GM12872 (cell line): Measurements from ENCODE around the gene SLC40A1.

Experiments used
- TF ChIP-seq, protein P1 (sequence below): IDR thresholded peaks from 3 replicates; pipeline ENCODE4 v1.5.1; 2011; ENCODE audit warnings: low read depth, mild to moderate bottlenecking, low read length, moderate library complexity; ENCODE audit not compliant: insufficient read depth

Gene SLC40A1

DNA sequence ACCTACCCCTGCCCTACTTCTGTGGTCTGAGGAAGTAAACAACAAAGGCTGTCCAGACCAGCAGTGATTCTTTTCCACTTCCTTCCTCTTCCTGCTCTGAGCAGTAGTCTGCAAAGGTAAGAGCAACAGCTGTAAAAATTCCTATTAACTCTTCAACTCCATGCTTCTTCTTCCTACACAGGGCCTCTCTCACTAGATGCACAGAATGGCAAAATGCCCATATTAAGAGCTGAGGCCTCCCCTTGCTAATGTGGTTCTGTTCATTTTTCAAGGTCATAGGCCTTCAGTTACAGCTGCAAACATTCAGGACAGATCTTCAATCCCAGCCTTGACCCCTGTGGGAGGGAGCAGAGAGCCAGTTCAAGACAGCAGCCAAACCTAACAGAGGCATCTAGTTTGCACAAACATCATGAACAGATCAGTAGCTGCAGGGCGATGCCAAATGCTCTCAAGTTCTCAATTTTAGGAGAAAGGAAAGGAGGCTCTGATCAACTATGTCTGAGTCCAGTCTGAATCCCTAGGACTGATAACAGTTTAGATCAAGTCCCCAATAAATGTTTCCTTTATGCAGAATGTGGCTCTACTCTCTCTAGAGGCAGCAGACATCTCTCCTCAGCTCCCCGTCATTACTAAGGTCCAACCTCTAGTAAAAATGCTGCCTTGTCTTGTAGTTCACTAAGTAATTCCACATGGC lies 20.9 kb downstream of the SLC40A1 start:
- TF ChIP-seq, protein P1, sequence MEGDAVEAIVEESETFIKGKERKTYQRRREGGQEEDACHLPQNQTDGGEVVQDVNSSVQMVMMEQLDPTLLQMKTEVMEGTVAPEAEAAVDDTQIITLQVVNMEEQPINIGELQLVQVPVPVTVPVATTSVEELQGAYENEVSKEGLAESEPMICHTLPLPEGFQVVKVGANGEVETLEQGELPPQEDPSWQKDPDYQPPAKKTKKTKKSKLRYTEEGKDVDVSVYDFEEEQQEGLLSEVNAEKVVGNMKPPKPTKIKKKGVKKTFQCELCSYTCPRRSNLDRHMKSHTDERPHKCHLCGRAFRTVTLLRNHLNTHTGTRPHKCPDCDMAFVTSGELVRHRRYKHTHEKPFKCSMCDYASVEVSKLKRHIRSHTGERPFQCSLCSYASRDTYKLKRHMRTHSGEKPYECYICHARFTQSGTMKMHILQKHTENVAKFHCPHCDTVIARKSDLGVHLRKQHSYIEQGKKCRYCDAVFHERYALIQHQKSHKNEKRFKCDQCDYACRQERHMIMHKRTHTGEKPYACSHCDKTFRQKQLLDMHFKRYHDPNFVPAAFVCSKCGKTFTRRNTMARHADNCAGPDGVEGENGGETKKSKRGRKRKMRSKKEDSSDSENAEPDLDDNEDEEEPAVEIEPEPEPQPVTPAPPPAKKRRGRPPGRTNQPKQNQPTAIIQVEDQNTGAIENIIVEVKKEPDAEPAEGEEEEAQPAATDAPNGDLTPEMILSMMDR = no peak

DNA sequence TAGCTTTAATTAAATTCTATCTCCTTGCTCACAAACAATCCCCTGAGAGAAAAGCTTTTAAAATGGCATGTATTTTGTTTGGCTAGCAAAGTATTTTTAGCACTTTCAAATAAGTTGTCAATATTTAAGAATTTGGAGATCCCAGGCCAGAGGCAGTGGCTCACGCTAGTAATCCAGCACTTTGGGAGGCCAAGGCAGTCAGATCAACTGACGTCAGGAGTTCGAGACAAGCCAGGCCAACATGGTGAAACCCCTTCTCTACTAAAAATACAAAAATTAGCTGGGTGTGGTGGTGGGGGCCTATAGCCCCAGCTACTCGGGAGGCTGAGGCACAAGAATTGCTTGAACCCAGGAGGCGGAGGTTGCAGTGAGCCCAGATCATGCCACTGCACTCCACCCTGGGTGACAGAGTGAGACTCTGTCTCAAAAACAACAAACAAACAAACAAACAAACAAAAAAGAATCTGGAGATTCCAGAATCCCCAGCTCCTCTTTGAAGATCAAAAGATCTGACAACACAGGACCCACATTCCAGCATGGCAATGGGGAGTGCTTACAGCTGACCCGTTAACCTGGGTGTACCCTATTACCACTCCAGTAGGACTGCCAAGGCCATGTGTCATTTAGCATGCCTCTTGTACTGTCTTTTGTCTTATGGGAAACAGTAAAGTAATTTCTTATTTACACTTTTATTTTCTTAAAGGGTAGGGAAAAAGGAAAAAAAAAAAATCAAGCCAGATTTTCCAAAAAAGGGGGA lies 21.9 kb downstream of the SLC40A1 start:
- TF ChIP-seq, protein P1 = no peak

DNA sequence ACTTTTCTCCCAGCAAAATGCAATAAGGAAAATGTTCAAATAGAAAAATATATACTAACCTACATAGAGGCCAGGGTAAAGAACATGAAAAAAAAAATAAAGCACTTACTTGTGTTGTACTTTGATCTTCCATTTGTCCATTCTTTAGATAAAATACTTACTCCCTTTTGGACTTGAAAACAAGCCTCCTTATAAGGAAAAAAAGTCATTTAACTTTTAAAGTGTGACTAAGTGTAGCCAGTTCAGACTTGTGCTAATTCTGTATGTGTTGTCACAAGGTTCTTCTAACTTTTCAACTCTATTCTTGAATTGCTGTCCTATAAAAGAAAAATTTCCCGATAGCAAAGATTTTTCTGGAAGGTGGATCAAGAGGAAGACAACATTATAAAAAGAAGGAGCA lies 23.2 kb downstream of the SLC40A1 start:
- TF ChIP-seq, protein P1 = no peak

DNA sequence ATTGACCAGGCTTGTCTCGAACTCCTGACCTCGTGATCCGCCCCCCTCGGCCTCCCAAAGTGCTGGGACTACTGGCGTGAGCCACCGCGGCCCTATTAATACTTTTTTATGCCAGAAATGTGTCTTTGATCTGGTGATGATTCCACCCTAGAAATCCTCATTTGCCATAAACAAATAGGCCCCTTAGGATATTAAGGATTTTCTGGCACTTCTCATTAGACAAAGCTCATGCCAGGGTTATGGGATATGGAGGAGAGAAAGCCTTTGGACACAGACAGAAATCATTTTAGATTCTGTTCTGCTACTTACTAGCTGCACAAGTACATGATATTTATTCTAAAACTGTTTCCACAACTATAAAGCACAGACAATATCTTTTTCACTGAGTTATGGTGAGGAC lies 24.1 kb downstream of the SLC40A1 start:
- TF ChIP-seq, protein P1 = no peak

DNA sequence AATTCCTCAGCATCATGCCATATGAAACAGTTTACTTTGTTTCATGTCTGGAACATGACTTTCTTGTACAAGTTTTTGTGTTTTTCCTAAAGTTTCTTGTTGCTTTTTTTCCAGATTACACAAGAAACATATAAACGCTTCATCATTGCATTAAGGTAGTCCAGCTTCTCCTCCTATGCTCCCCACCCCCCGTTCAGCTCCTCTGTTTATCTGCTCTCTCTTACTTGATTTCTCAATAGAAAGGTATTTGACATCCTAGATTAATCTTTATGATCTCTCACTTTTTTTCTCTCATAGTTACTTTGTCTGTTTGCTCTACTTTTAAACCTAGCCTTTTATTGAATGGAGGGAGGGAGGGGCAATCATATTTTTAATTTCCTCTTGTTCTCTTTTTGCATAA lies 25.4 kb downstream of the SLC40A1 start:
- TF ChIP-seq, protein P1 = no peak

DNA sequence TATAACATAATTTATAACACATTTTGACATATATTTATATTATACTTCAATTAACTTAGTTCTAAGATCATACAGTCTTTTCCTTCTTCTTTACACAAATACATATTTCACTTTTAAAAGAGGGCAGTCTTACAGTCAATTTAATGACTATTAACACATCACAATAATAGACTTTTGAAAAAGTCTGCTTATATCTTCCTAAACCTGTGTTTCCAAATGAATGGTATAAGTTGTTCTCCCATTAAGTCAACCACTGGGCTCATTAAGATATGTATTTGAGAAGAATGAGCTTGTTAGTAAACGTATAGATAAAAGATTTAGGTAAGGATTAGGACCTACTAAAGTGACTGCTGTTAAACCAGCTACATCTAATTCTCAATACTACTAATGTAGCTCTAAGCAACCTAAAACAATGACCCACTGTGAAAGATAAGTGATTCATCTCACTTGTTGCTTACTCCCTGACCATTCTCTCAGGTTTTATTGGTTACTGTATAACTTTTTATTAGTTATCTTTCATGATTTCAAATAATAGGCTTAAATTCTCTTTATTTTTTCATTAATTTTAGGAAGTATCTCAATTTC lies 27.0 kb downstream of the SLC40A1 start:
- TF ChIP-seq, protein P1 = no peak

DNA sequence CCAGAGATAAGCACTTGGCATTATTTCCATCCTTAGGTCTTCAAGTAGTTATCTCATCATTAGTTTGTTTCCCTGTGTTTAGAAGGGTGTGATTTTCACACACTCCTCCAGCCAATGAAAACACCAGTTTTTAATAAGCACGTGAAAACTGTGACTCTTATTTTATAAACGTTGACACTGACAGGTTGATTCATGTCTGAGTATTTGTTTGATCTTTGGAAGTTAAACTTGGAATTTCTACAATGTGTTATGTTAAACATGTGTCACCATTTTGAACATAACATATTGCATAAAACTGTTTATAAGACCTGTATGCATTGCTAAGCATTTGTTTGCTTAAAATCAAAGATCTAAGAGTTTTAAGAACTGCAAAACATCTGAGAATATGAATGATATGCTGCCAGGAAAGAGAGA lies 27.6 kb downstream of the SLC40A1 start:
- TF ChIP-seq, protein P1 = no peak
